Kidney capillary endothelial cell (primary cell): ENCODE results near the gene CPM.

ENCODE experiments used
- DNase-seq: peaks from one replicate; pipeline ENCODE4 v3.0.0-alpha.2; 2018; ENCODE audit warnings: low spot score

Gene CPM

GRCh38 chr12:68878283-68878682 is 54.7 kb downstream of the CPM start:
- DNase-seq: no peak

- DNase-seq: no peak
Observed at GRCh38 chr12:68877583-68877982, 55.4 kb downstream of the CPM start.

- DNase-seq: no peak
Observed at GRCh38 chr12:68876461-68876860, 56.5 kb downstream of the CPM start.

GRCh38 chr12:68873316-68873715 is 59.7 kb downstream of the CPM start:
- DNase-seq: no peak

- DNase-seq: no peak
Observed at GRCh38 chr12:68871921-68872320, 61.0 kb downstream of the CPM start.

GRCh38 chr12:68871396-68871795 is 61.6 kb downstream of the CPM start:
- no peak for DNase-seq

GRCh38 chr12:68870443-68870842 is 62.5 kb downstream of the CPM start:
- no peak for DNase-seq

- DNase-seq: no peak
Observed at GRCh38 chr12:68870011-68870410, 63.0 kb downstream of the CPM start.

GRCh38 chr12:68868043-68868790 is 64.8 kb downstream of the CPM start:
- no peak for DNase-seq

- DNase-seq: no peak
Observed at GRCh38 chr12:68867606-68868005, 65.4 kb downstream of the CPM start.

GRCh38 chr12:68866950-68867349 is 66.0 kb downstream of the CPM start:
- DNase-seq: no peak

GRCh38 chr12:68865399-68866164 is 67.4 kb downstream of the CPM start:
- no peak for DNase-seq

GRCh38 chr12:68864604-68865003 is 68.4 kb downstream of the CPM start:
- no peak for DNase-seq

- DNase-seq: peak; percentile 51
Observed at GRCh38 chr12:68863886-68864454, 69.0 kb downstream of the CPM start.

GRCh38 chr12:68863109-68863770 is 69.7 kb downstream of the CPM start:
- DNase-seq: no peak

- DNase-seq: no peak
Observed at GRCh38 chr12:68861890-68862289, 71.1 kb downstream of the CPM start.

GRCh38 chr12:68856510-68856909 is 76.5 kb downstream of the CPM start:
- DNase-seq: no peak

- no peak for DNase-seq
Observed at GRCh38 chr12:68855771-68856170, 77.2 kb downstream of the CPM start.

- no peak for DNase-seq
Observed at GRCh38 chr12:68855111-68855510, 77.9 kb downstream of the CPM start.

- DNase-seq: no peak
Observed at GRCh38 chr12:68854554-68854953, 78.4 kb downstream of the CPM start.

- DNase-seq: no peak
Observed at GRCh38 chr12:68854078-68854468, 78.9 kb downstream of the CPM start.

GRCh38 chr12:68853396-68854077 is 79.4 kb downstream of the CPM start:
- DNase-seq: no peak
